HCT116 (cell line): Measurements from ENCODE around the gene AP4S1. TPM values are rescaled to one million over a fixed set of nuclear protein-coding genes. Genes with fewer than 3 reads are reported as not detected.

Experiments used
- ATAC-seq: fragments of 200-7000 bp; cut with Tn5 transposase; 2 replicates; pipeline ENCODE4 v1.9.1; 2020; ENCODE audit warnings: mild to moderate bottlenecking, moderate library complexity
- BruUV-seq: library from RNA; stranded (reverse); fragments of 400-500 nt; replicated peaks from 2 replicates; lab custom pipeline; 2021; lab: Mats Ljungman, UMichigan
- CTCF ChIA-PET: fragments of 300-600 bp; sonication (Branson Sonifier 250); formaldehyde crosslinking; loops from one replicate; lab custom pipeline; 2021; ENCODE audit warnings: antibody characterized with exemption; lab: Charles Lee
- POLR2A ChIA-PET: fragments of 300-600, 350-600 bp; sonication (Branson Sonifier 250); formaldehyde crosslinking; loops from one replicate; lab custom pipeline; 2021; ENCODE audit warnings: antibody characterized with exemption; lab: Charles Lee
- RAD21 ChIA-PET, 2 experiments: fragments of 300-600 bp; sonication (Branson Sonifier 250); formaldehyde crosslinking; loops; one replicate each; lab custom pipeline; 2023; ENCODE audit warnings: low total read pairs in 2 of 2; ENCODE audit not compliant: uncharacterized antibody in 2 of 2, unreplicated experiment in 2 of 2, low non-redundant PET in 1 of 2; lab: Charles Lee
- DNase-seq: peaks from one replicate; pipeline ENCODE4 v3.0.0-alpha.2; 2010; ENCODE audit warnings: low read depth, low spot score
- H2AFZ ChIP-seq: fragments of 200-600 bp; shearing (Covaris generic), sonication (generic); 2 replicates; pipeline ENCODE4 v1.6.1; 2017; ENCODE audit warnings: low read depth, mixed run types, mixed read lengths, antibody characterized with exemption, low read length; ENCODE audit not compliant: poor library complexity, severe bottlenecking
- H3K27ac ChIP-seq: 2 replicates; pipeline ENCODE4 v1.5.1; 2012; ENCODE audit warnings: low read depth, low read length
- H3K27me3 ChIP-seq: fragments of 200-600 bp; sonication (generic); 2 replicates; pipeline ENCODE4 v1.6.1; 2016; ENCODE audit warnings: mixed run types, low read length, mixed read lengths; ENCODE audit not compliant: insufficient read depth
- H3K36me3 ChIP-seq, 2 experiments: fragments of 200-500 bp in 1 of 2; fragments of 200-600 bp in 1 of 2; sonication (Bioruptor generic) in 1 of 2; sonication (generic) in 1 of 2; 2 replicates each; pipeline versions ENCODE4 v1.5.1 to v1.6.1; 2014 to 2016; ENCODE audit warnings: low read length in 2 of 2, inconsistent platforms in 1 of 2, mixed read lengths in 1 of 2, mixed run types in 1 of 2; ENCODE audit not compliant: insufficient read depth in 2 of 2, control insufficient read depth in 1 of 2
- H3K4me1 ChIP-seq, 2 experiments: fragments of 200-600 bp in 1 of 2; sonication (generic) in 1 of 2; 2 replicates each; pipeline versions ENCODE4 v1.5.1 to v1.6.1; 2012 to 2017; ENCODE audit warnings: low read length in 2 of 2, inconsistent platforms in 1 of 2, mild to moderate bottlenecking in 1 of 2, mixed read lengths in 1 of 2, mixed run types in 1 of 2, moderate library complexity in 1 of 2; ENCODE audit not compliant: insufficient read depth in 2 of 2, control insufficient read depth in 1 of 2
- H3K4me2 ChIP-seq: fragments of 200-600 bp; sonication (generic); 2 replicates; pipeline ENCODE4 v1.6.1; 2017; ENCODE audit warnings: mixed run types, low read length, mixed read lengths
- H3K4me3 ChIP-seq, 2 experiments: fragments of 200-600 bp in 1 of 2; sonication (generic) in 1 of 2; replicated peaks in 1 of 2; 2 replicates each; pipeline ENCODE4 v1.5.1; 2011 to 2016; ENCODE audit warnings: low read length in 2 of 2, control low read depth in 1 of 2, low read depth in 1 of 2, mild to moderate bottlenecking in 1 of 2, mixed read lengths in 1 of 2, mixed run types in 1 of 2
- H3K79me2 ChIP-seq: fragments of 200-600 bp; sonication (generic); 2 replicates; pipeline ENCODE4 v1.6.1; 2017; ENCODE audit warnings: mild to moderate bottlenecking, mixed run types, low read length, moderate library complexity, mixed read lengths; ENCODE audit not compliant: insufficient read depth
- H3K9ac ChIP-seq: fragments of 200-600 bp; sonication (generic); 2 replicates; pipeline ENCODE4 v1.6.1; 2016; ENCODE audit warnings: low read length, mixed read lengths
- H3K9me2 ChIP-seq: fragments of 200-600 bp; sonication (generic), shearing (Covaris generic); 2 replicates; pipeline ENCODE4 v1.6.1; 2017; ENCODE audit warnings: mixed run types, mild to moderate bottlenecking, moderate library complexity; ENCODE audit not compliant: insufficient read depth
- H3K9me3 ChIP-seq, 2 experiments: fragments of 200-500 bp in 1 of 2; fragments of 200-600 bp in 1 of 2; sonication (Bioruptor generic) in 1 of 2; sonication (generic) in 1 of 2; 2 replicates each; pipeline ENCODE4 v1.6.1; 2014 to 2017; ENCODE audit warnings: low read length in 2 of 2, mixed read lengths in 2 of 2, inconsistent platforms in 1 of 2, low read depth in 1 of 2, mild to moderate bottlenecking in 1 of 2, mixed run types in 1 of 2, moderate library complexity in 1 of 2; ENCODE audit not compliant: control insufficient read depth in 1 of 2, insufficient read depth in 1 of 2
- H4K20me1 ChIP-seq: fragments of 200-600 bp; sonication (generic), shearing (Covaris generic); 2 replicates; pipeline ENCODE4 v1.6.1; 2017; ENCODE audit warnings: mixed run types, mild to moderate bottlenecking, moderate library complexity; ENCODE audit not compliant: insufficient read depth
- CBX3 ChIP-seq: IDR thresholded peaks from 2 replicates; pipeline ENCODE4 v1.6.1; 2012; ENCODE audit warnings: low read depth
- FOSL1 ChIP-seq: IDR thresholded peaks from 2 replicates; pipeline ENCODE4 v1.6.1; 2012; ENCODE audit warnings: low read depth
- POLR2A ChIP-seq: IDR thresholded peaks from 2 replicates; pipeline ENCODE4 v1.7.0; 2011; ENCODE audit warnings: borderline replicate concordance; ENCODE audit not compliant: insufficient read depth, insufficient read length; ENCODE audit errors: extremely low read depth
- POLR2AphosphoS5 ChIP-seq: IDR thresholded peaks from 2 replicates; pipeline ENCODE4 v1.6.1; 2011; ENCODE audit warnings: mild to moderate bottlenecking, low read depth, low read length, moderate library complexity
- SIN3A ChIP-seq: IDR thresholded peaks from 2 replicates; pipeline ENCODE4 v1.6.1; 2012; ENCODE audit warnings: low read depth
- YY1 ChIP-seq: IDR thresholded peaks from 2 replicates; pipeline ENCODE4 v1.6.1; 2011; ENCODE audit warnings: low read length, low read depth, moderate library complexity, mild to moderate bottlenecking; ENCODE audit not compliant: insufficient replicate concordance; ENCODE audit errors: extremely low read depth
- ZBTB33 ChIP-seq: IDR thresholded peaks from 2 replicates; pipeline ENCODE4 v1.6.1; 2011; ENCODE audit warnings: mild to moderate bottlenecking, low read length, moderate library complexity; ENCODE audit not compliant: insufficient replicate concordance; ENCODE audit errors: extremely low read depth
- ZFX ChIP-seq: fragments of 450-650 bp; IDR thresholded peaks from 2 replicates; pipeline ENCODE4 v1.6.1; 2017
- intact Hi-C: fragments of 100-400 bp; cut with micrococcal nuclease; formaldehyde crosslinking; loops from 2 replicates; pipeline ENCODE4 v1.10.0; 2022
- total RNA-seq: library from RNA; stranded (reverse); gene quantifications from one replicate; pipeline ENCODE4 v1.2.1, GENCODE V29; 2021; ENCODE audit not compliant: unreplicated experiment
- TF ChIP-seq, protein P1 (sequence below), 3 experiments: fragments of 200-600 bp in 1 of 3; sonication (generic) in 1 of 3; IDR thresholded peaks in 2 of 3; conservative IDR thresholded peaks in 1 of 3; 2 replicates each; pipeline ENCODE4 v1.5.1; 2012 to 2017; ENCODE audit warnings: low read depth in 2 of 3, low read length in 2 of 3, antibody characterized with exemption in 1 of 3, borderline replicate concordance in 1 of 3, control low read depth in 1 of 3, mild to moderate bottlenecking in 1 of 3, mixed read lengths in 1 of 3, mixed run types in 1 of 3, moderate library complexity in 1 of 3; ENCODE audit not compliant: insufficient read depth in 1 of 3

Gene AP4S1
- total RNA-seq, 1 experiment from 2014 or later = 5.0 TPM

DNA sequence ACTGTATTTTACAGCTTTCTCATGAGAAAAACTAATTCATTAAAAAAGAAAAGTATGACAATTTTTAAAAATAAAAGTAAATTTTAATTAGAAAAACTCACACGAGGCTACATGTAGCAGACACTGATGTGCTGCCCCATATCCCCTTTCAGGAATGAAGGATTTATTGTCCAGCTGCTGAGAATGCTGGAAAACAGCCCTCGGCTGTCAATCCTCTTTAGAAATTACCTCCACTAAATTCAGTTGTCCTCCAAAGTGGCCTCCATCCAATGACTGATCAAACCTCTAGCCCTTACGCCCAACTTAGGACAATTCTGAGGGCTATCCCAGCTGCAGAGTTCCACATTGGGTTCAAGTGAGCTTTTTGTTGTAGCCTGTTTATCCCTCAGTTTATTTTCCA lies 29.8 kb upstream of the AP4S1 start:
- Histone ChIP-seq H3K79me2 (peaks cover 100% of the 10 kb centered on the region), H3K27me3 (no peaks in the 10 kb centered on the region), H3K27ac (no peak overlapping the region), H3K4me3 (no peak overlapping the region), H3K4me1 (peaks cover 13 to 40% of the 10 kb centered on the region in 2 experiments), H4K20me1 (peaks cover 9% of the 10 kb centered on the region; the same call in 1 of the 2 replicates), H3K4me2 (peak overlapping the region; percentile 20; the same call in 1 of the 2 replicates), H3K9me3 (no peaks in the 10 kb centered on the region), H3K36me3 (no peaks in the 10 kb centered on the region), H3K9me2 (no peaks in the 10 kb centered on the region), H3K9ac (0 out of 2 replicates have a peak overlapping the region, but pooled peaks have one; percentile 14), H2AFZ (no peak overlapping the region)
- TF ChIP-seq, protein P1, sequence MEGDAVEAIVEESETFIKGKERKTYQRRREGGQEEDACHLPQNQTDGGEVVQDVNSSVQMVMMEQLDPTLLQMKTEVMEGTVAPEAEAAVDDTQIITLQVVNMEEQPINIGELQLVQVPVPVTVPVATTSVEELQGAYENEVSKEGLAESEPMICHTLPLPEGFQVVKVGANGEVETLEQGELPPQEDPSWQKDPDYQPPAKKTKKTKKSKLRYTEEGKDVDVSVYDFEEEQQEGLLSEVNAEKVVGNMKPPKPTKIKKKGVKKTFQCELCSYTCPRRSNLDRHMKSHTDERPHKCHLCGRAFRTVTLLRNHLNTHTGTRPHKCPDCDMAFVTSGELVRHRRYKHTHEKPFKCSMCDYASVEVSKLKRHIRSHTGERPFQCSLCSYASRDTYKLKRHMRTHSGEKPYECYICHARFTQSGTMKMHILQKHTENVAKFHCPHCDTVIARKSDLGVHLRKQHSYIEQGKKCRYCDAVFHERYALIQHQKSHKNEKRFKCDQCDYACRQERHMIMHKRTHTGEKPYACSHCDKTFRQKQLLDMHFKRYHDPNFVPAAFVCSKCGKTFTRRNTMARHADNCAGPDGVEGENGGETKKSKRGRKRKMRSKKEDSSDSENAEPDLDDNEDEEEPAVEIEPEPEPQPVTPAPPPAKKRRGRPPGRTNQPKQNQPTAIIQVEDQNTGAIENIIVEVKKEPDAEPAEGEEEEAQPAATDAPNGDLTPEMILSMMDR (IDR thresholded peaks at IDR 0.05 in 2 of 3, conservative IDR thresholded peaks at IDR 0.05 in 1 of 3; ENCODE audit: borderline replicate concordance in 1 of 3, insufficient read depth in 1 of 3, low read depth in 2 of 3, low read length in 2 of 3) = no peak
- no peak for TF ChIP-seq FOSL1
- TF ChIP-seq ZFX = no peak
- no peak for TF ChIP-seq POLR2A
- TF ChIP-seq CBX3 = no peak
- TF ChIP-seq ZBTB33 = no peak
- TF ChIP-seq YY1 = no peak
- TF ChIP-seq SIN3A = no peak
- no peak for TF ChIP-seq POLR2AphosphoS5
- DNase-seq = no peak
- intact Hi-C loops = no loop called here
- BruUV-seq = no TSS peak
- no peak for ATAC-seq
- POLR2A ChIA-PET = no interaction called here
- CTCF ChIA-PET = interaction anchor here (1.1 to 1.5 kb wide), 2 partner anchors 10 to 87 kb away, joined by 3 read pairs; no protein-coding TSS in a partner anchor
- RAD21 ChIA-PET = no interaction called here
